NCI-H2196 (cell line): ENCODE data around the gene COQ6.
"Not testable (repeated sequence)": the region's sequence is repeated elsewhere in the genome, so short reads cannot be mapped to it uniquely, and the experiment has no call there.

Experiments used
- DNase-seq: peaks from one replicate; lab custom pipeline; 2025; ENCODE audit not compliant: unreplicated experiment; lab: John Stamatoyannopoulos, UW

COQ6 gene

GRCh38 chr14:73949752-73950734, at the start of gene COQ6, which contains the start of gene FAM161B:
Gene COQ6, plus strand, starts transcription at chr14:73950302. Its CDS starts 31 bp downstream, at chr14:73950333.
Gene FAM161B, minus strand, starts transcription at chr14:73950094. Its CDS starts 68 bp downstream, at chr14:73950026.
- peak; percentile 98 for DNase-seq

GRCh38 chr14:73903028-73903427, 47.1 kb upstream of the COQ6 start:
- DNase-seq: no peak

DNA sequence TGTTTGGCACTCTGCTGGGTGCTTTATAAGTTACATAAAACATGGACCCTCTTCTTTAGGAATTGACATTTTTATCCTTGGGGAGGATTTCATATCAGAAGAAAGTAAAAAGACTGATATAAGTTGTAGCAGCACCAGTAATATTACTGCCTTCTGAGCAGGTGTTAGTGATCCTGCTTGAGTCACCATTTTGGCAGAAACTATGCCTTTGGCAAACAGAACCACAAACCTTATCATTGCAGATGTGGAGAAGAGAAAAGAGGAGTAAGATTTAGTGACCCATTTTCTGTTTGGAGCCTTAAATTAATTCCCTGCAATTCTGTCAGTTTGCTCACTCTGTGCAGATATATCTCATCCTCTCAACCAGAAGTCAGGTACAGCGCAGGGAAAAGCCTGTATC, 40.4 kb upstream of the COQ6 start:
- no peak for DNase-seq

DNA sequence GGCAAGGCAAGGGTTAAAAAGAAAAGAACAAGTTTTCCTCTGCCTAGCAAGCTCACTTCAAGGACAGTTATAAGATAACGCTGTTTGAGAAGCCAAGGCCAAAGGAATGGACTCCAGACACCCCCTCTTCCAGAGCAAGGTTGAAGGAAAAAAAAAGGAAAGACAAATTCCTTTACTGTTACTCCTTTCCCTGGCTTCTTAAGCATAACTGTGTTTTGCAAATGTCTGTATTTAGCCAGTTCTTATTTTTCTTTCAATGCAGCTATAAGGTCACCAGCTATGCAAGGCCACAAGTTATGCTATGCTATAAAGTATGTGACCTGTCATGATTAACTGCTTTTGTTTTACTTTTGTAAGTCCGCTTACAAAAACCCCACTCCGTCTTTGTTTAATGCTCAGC, 36.8 kb upstream of the COQ6 start:
- DNase-seq: no peak

GRCh38 chr14:73916324-73916723, 33.8 kb upstream of the COQ6 start:
- DNase-seq: no peak

- DNase-seq: not testable (repeated sequence)
These were observed 30.6 kb upstream of the COQ6 start for GRCh38 chr14:73919457-73919856.

- DNase-seq: no peak
These were observed 25.8 kb upstream of the COQ6 start for GRCh38 chr14:73924337-73924736.

DNA sequence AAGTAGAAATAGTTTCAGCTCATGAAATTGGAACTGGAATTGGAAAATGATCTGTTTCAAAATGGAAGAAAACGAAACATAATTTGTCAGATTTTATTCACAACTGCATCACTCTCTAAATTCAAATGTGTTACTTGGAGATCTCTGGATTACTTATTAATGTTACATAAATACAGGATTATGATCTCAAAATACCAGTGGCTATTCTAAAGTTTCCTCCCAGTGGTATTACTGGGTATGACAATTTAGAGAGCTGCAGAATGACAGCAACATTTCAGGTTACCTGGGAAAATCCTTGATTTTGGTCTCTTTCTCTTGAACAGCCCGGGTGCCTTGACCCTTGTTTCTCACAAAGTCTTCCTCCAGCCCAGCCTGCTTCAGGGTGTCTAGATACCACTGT, 14.4 kb upstream of the COQ6 start:
- peak; percentile 14 for DNase-seq

DNA sequence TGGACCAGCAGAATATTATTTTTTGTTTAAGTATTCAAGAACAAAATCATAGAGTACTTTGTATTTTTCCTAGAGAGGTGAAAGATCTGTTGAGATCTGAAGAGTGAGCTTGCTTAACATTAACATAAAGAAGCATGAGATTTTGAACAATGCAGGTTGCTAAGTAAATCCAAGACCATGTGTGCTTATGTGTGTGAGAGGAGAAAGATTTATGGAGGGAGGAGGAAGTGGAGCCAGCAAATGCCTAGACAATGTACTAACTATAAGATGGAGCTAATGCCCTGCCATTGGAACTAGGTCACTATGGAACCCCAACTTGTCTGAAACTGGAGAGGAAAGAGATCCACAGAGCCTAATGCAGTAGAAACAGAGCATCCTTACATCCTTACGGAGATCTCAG, 13.6 kb upstream of the COQ6 start:
- DNase-seq: no peak

DNA sequence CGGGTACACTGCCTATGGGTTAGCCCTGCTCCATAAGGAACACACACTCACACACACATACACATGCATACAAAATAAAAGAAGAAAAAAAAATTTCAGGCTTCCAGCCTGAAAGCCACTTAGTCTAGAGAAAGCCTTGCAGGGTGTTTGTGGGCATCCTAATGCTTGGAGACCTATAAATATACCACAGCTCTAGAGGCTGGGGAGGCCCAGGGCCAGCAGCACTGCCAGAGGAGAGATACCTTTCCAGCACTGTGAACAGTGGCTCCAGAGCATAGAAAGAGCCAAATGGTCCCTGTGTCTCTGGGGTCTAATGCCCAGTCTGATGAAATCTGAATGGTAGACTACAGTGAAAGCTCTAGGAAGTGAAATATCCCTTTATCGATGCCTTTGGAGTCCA, 13.1 kb upstream of the COQ6 start:
- no peak for DNase-seq

DNA sequence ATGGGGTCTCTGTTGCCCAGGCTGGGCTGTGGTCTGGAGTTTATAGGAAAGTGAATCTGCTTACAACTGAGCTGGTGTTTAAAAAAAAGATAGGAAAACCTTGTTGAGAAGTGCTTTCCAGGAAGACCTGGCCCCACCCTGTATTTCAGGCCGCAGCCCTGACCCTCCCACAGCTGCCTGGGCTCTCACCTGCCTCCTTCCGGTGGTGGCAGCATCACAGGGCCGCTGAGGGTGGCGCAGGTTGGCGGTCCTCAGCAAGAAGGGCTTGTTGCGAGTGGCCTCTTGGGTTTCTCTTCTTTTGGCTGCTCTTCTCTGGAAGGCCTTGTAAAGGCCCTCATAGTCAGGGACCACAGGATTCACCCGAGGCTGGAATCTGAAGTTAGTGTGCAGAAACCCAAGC, 7.9 kb upstream of the COQ6 start:
- no peak for DNase-seq

- DNase-seq: peak; percentile 14
These were observed 7.0 kb upstream of the COQ6 start for GRCh38 chr14:73943083-73943482.

- no peak for DNase-seq
These were observed 5.5 kb upstream of the COQ6 start for GRCh38 chr14:73944432-73945158.

- no peak for DNase-seq
These were observed 4.9 kb upstream of the COQ6 start for GRCh38 chr14:73945159-73945670.

DNA sequence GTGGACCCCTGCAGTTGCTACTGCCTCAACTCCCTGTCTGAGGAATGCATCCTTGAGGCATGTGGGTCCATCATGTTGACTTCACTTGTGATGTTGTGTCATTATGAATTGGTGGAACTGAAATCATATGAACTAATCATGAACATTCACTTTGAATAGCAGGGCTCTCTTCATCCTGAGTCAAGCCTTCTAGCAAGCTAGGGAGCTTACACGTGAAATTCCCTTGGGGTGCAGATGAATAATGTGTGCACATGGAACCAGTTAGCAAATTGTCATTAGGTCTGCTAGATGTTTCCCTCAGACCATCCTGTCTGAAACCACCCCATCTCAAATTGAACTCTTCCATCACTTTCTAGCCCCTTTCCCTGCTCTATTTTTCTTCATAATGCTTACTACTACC, 3.6 kb downstream of the COQ6 start:
- DNase-seq: no peak

DNA sequence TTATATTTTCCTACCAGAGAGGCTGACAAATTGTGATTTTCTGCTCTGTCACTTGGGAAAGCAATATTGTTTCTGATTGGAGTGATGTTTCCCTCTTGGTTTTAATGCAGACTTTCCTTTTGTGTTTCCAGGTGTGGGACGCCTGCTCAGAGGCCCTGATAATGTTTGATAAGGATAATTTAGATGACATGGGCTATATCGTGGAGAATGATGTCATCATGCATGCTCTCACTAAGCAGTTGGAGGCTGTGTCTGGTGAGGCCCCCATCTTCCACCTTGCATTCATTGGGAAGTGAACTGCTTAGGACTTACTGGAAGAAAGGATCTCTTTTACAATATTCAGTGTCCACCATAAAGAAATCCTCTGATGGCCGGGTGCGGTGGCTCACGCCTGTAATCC, 5.6 kb downstream of the COQ6 start:
- no peak for DNase-seq

DNA sequence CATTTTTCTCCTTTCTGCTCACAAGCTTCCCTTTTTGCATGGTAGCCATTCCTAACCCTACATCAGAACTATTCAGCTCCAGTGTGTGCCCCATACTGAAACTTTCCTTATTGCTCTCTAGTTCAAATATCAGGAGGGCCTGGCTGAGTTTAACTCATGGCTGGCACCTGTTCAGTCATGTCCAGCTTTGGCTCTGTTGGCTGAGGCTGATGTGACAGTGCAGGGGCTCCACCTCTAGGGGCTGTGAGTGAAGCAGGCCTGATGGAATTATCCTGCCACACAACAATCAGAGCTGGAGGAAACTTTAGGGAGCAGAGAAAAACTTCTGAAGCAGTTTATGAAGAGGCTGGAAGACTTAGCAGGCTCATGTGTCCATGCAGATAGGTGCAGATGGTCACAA, 8.5 kb downstream of the COQ6 start:
- DNase-seq: no peak

GRCh38 chr14:73961192-73961591, 11.1 kb downstream of the COQ6 start:
- DNase-seq: no peak

DNA sequence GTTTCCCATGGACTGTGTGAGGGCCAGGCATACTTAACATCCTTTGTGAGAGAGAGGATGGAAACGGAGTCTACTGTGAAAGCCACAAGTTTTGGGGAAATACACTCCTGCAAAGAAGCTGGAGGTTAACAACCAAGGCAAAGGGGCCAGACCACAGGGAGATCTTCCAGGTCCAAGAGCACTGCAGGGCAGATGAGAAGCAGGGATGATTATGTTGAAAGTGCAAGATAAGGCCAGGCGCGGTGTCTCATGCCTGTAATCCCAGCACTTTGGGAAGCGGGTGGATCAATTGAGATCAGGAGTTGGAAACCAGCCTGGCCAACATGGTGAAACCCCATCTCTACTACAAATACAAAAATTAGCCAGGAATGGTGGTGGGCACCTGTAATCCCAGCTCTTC, 15.1 kb downstream of the COQ6 start:
- no peak for DNase-seq

- DNase-seq: no peak
These were observed 18.8 kb downstream of the COQ6 start for GRCh38 chr14:73968885-73969284.

DNA sequence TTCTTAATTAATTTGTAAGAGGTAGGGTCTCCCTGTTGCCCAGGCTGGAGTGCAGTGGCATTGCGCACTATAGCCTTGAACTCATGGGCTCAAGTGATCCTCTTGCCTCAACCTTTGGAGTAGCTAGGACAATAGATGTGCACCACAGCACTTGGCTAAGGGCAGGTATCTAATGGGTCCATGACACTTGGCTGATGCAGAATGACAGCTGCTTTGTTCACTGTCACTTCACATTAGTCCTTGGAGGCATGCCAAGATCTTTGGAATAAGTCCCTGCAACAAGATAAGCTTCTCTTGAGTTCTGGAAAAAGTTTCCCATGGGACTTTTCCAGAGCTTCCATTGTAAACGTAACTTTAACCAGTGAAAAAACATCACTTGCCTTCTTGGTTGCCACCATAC, 23.4 kb downstream of the COQ6 start:
- no peak for DNase-seq

- DNase-seq: no peak
These were observed 26.0 kb downstream of the COQ6 start for GRCh38 chr14:73976125-73976524.
